ENCODE results near the gene CLCNKB.
"Not testable (repeated sequence)": the region's sequence is repeated elsewhere in the genome, so short reads cannot be mapped to it uniquely, and the experiment has no call there.

Gene CLCNKB

DNA sequence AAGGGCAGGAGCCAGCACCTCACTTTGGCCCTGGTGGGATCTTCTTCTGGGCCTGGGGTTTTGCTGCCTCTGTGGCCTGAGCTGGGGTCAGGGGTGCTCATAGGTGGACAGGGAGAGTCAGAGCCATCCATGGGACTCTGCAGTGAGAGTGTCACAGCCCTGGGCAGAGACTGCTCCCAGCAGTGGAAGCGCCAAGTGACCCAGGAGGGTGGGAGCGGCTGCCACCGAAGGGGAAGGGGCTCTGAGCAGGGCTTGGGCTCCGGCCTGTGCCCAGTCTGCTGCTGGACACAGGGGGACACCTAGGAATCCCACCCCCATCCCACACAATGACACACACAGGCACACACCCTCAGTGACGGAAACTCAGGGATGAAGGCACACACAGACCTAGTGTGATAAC, 368 bp downstream of the CLCNKB start:
- POLR2A ChIA-PET: no interaction called here
- CTCF ChIA-PET: interaction anchor here (0.7 to 2.9 kb wide), 2 partner anchors 35 to 252 kb away, joined by 3 to 11 read pairs; no protein-coding TSS in a partner anchor
- TF ChIP-seq, protein P1, sequence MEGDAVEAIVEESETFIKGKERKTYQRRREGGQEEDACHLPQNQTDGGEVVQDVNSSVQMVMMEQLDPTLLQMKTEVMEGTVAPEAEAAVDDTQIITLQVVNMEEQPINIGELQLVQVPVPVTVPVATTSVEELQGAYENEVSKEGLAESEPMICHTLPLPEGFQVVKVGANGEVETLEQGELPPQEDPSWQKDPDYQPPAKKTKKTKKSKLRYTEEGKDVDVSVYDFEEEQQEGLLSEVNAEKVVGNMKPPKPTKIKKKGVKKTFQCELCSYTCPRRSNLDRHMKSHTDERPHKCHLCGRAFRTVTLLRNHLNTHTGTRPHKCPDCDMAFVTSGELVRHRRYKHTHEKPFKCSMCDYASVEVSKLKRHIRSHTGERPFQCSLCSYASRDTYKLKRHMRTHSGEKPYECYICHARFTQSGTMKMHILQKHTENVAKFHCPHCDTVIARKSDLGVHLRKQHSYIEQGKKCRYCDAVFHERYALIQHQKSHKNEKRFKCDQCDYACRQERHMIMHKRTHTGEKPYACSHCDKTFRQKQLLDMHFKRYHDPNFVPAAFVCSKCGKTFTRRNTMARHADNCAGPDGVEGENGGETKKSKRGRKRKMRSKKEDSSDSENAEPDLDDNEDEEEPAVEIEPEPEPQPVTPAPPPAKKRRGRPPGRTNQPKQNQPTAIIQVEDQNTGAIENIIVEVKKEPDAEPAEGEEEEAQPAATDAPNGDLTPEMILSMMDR (IDR thresholded peaks at IDR 0.05; ENCODE audit: control extremely low read depth, extremely low read depth, low read depth, missing control alignments): no peak
- DNase-seq (ENCODE audit: extremely low spot score): no peak

DNA sequence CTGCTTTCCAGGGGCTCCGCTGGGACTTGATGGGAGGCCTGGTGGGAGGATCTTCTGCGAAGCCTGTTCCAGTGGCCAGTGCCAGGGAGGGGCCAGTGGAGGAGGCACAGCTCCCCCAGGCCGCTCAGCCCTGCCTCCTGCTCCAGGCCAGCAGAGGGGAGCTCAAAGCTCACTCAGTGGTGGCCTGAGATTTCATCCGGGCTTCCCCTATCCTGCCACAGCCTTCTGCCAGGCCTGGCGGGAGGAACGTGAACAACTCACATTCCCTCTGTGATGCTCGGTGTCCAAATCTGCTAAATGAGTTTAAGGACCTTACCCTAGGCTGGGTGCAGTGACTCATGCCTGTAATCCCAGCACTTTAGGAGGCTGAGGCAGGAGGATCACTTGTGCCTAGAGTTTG, 3.3 kb downstream of the CLCNKB start:
- POLR2A ChIA-PET: no interaction called here

DNA sequence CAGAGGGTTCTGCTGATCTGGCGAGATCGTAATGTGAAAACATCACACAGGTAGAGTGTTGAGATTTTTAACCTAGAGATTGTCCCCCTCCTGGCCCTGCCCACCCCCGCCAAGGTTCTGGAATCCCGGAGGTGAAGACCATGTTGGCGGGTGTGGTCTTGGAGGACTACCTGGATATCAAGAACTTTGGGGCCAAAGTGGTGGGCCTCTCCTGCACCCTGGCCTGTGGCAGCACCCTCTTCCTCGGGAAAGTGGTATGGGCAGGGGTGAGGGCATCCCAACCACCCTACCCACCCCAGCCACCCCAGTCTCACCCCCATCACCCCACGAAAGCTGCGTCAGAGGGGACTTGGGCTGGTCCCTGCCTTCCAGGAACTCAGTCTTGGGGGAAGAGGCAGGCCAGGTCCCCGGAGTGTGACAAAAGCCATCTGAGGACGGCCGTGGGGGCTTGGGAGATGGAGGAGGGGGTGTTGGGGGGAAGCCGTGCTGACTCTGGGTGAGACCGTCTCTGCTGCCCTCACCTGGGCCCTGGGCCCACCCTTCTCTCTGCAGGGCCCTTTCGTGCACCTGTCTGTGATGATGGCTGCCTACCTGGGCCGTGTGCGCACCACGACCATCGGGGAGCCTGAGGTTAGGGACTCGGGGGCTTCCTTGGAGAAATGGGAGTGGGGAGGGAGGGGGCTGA, 4.4 kb downstream of the CLCNKB start:
- POLR2A ChIA-PET: no interaction called here

More for the DNA sequence above, 3.3 kb downstream of the CLCNKB start:
- CTCF ChIA-PET: interaction anchor here (1.4 to 1.6 kb wide), 2 partner anchors 9 to 39 kb away, joined by 3 to 4 read pairs; no protein-coding TSS in a partner anchor
- TF ChIP-seq, protein P1 (IDR thresholded peaks at IDR 0.05; ENCODE audit: control extremely low read depth, extremely low read depth, low read depth, missing control alignments): no peak
- DNase-seq (ENCODE audit: extremely low spot score): no peak

DNA sequence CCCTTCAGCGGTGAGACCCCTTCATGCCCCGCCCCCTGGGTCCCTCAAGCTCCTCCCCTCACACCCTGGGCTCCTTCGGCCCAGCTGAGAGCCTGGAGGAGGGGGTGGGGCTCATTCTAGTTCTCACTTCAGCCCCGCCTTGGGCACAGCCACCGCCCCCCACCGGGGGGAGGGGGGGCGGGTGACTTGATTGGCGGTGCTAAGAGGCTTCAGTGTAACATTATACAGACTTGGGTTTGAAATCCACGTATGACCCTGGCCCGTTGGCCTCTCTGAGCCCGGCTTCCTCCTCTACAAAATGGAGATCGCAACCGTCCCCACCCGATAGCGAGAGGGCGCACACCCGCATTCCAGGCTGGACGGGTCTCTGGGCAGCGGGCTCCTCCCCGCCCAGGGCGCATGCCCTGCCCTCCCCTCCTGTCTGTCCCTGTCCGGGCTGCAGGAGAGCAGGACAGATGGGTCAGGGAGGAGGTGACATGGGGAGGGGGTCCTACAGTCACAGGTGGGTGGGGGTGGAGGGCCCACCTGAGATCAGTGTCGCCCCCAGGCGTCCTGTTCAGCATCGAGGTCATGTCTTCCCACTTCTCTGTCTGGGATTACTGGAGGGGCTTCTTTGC, 5.1 kb downstream of the CLCNKB start:
- no peak for DNase-seq (ENCODE audit: extremely low spot score)
- TF ChIP-seq, protein P1 (IDR thresholded peaks at IDR 0.05; ENCODE audit: control extremely low read depth, extremely low read depth, low read depth, missing control alignments): no peak
- POLR2A ChIA-PET: no interaction called here
- CTCF ChIA-PET: no interaction called here

More for the DNA sequence above, 4.4 kb downstream of the CLCNKB start:
- DNase-seq (ENCODE audit: extremely low spot score): no peak
- TF ChIP-seq, protein P1 (IDR thresholded peaks at IDR 0.05; ENCODE audit: control extremely low read depth, extremely low read depth, low read depth, missing control alignments): no peak
- CTCF ChIA-PET: interaction anchor here (1.4 to 1.6 kb wide), 2 partner anchors 8 to 40 kb away, joined by 3 to 4 read pairs; no protein-coding TSS in a partner anchor

DNA sequence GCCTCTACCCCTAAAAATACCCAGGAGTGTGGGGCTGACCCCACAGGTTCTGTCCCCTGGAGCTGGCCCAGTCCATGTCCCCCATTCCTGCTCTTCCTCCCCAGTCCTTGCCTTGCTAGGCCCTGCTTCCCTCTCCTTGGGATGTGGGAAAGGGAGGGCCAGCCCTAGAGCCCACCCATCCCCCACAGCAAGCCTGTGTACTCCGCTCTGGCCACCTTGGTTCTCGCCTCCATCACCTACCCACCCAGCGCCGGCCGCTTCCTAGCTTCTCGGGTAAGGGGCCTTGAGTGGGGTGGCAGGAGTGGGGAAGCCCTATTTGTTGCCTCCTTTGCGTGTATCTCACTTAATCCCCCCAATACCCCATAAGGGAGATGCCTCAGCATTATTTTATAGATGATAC, 6.7 kb downstream of the CLCNKB start:
- ChIA-PET CTCF (interaction anchor here (0.7 to 1.4 kb wide), 2 partner anchors 27 to 259 kb away, joined by 3 read pairs; no protein-coding TSS in a partner anchor), POLR2A (no interaction called here)
- TF ChIP-seq, protein P1 (IDR thresholded peaks at IDR 0.05; ENCODE audit: control extremely low read depth, extremely low read depth, low read depth, missing control alignments): no peak
- DNase-seq (ENCODE audit: extremely low spot score): no peak

DNA sequence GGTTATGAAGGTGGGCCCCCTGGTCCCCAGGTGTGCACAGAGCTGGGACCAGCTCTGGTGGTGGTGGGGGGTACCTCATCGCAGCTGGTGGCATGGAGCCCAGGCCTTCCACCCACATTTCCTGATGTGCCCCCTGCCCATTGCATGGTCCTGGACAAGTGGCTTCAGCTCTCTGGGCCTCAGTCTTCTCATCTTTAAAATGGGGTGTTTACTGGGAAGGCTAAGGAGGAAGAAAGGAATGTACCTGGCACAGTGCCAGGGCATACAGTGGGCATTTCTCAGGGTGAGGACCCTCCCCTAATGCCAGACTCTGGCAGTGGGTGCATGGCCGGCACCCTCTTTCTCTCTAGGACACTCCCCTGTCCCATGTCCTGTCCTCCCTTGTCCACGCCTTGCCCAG, 7.5 kb downstream of the CLCNKB start:
- ChIA-PET POLR2A (no interaction called here), CTCF (no interaction called here)

DNA sequence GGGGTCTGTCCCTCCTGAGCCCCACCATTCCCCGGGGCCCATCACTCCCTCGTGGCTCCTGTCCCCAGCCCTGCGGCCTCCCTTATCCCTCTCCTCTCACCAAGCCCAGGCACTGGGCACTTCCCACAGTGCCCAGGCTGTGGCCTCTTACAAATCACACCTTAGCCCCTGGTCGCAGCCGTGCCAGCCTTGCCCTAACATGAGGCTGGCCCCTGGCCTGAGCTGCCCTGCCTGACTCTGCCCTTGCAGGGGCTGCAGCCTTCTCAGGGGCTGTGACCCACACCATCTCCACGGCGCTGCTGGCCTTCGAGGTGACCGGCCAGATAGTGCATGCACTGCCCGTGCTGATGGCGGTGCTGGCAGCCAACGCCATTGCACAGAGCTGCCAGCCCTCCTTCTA, 8.4 kb downstream of the CLCNKB start:
- DNase-seq (ENCODE audit: extremely low spot score); POLR2A ChIA-PET: not testable (repeated sequence)
- CTCF ChIA-PET: interaction anchor here (4.9 kb wide), 1 partner anchor 42 kb away, joined by 40 read pairs; no protein-coding TSS in a partner anchor

More for the DNA sequence above, 7.5 kb downstream of the CLCNKB start:
- TF ChIP-seq, protein P1 (IDR thresholded peaks at IDR 0.05; ENCODE audit: control extremely low read depth, extremely low read depth, low read depth, missing control alignments): no peak
- DNase-seq (ENCODE audit: extremely low spot score): no peak
